ENCODE results near the gene MICA.

The MICA gene

GRCh38 chr6:31403283-31404060 lies at the start of gene MICA:
MICA (plus strand) TSS chr6:31403595; CDS start chr6:31403633, 38 bp downstream.
- Histone ChIP-seq H3K9me2 (replicated peaks; ENCODE audit: insufficient read depth, low read length) (no peaks in the 10 kb centered on the region), H2AFZ (ENCODE audit: low read length) (peak within 1 kb of the TSS; percentile 85), H3K79me2 (ENCODE audit: low read length) (peaks cover 65% of the 10 kb centered on the region), H3F3A (ENCODE audit: insufficient read depth, low read length) (peaks cover 30% of the 10 kb centered on the region), H3K4me3 (ENCODE audit: low read length) (peak within 1 kb of the TSS; percentile 73), H3K27me3 (replicated peaks; ENCODE audit: insufficient read depth, low read length) (no peaks in the 10 kb centered on the region), H3K36me3 (replicated peaks; ENCODE audit: insufficient read depth, low read length) (no peaks in the 10 kb centered on the region), H3K4me2 (ENCODE audit: low read depth, low read length) (peak within 1 kb of the TSS; percentile 97), H3K9ac (ENCODE audit: low read length) (peak within 1 kb of the TSS; percentile 54; the same call in 1 of the 2 replicates), H3K9me3 (replicated peaks; ENCODE audit: insufficient read depth, low read length) (no peaks in the 10 kb centered on the region), H3K27ac (ENCODE audit: low read length) (peak within 1 kb of the TSS; percentile 38; the same call in 1 of the 2 replicates), H4K20me1 (ENCODE audit: insufficient read depth, low read length) (no peaks in the 10 kb centered on the region), H3K4me1 (ENCODE audit: low read length) (peaks cover 16% of the 10 kb centered on the region)
- no peak for TF ChIP-seq EZH2 (optimal IDR thresholded peaks at IDR 0.05; ENCODE audit: low read depth, low read length)
- TF ChIP-seq CTCF (IDR thresholded peaks at IDR 0.05; ENCODE audit: low read length) = no peak
- no peak for TF ChIP-seq EZH2phosphoT487 (IDR thresholded peaks at IDR 0.05; ENCODE audit: low read length)
- peak; percentile 81 for DNase-seq

- Histone ChIP-seq H3K4me3 (ENCODE audit: low read length) (no peak overlapping the region), H3K4me2 (ENCODE audit: low read depth, low read length) (no peak overlapping the region)
- DNase-seq = no peak
Observed at GRCh38 chr6:31354158-31354863, 49.1 kb upstream of the MICA start.

More at GRCh38 chr6:31354158-31354863, 49.1 kb upstream of the MICA start:
- no peak overlapping the region for H3K27ac ChIP-seq (ENCODE audit: low read length)
- no peaks in the 10 kb centered on the region for H3K36me3 ChIP-seq (replicated peaks; ENCODE audit: insufficient read depth, low read length)
- H3K4me1 ChIP-seq (ENCODE audit: low read length) = no peaks in the 10 kb centered on the region
- no peaks in the 10 kb centered on the region for H3K9me3 ChIP-seq (replicated peaks; ENCODE audit: insufficient read depth, low read length)
- TF ChIP-seq CTCF (IDR thresholded peaks at IDR 0.05; ENCODE audit: low read length) (no peak), EZH2phosphoT487 (IDR thresholded peaks at IDR 0.05; ENCODE audit: low read length) (no peak), EZH2 (optimal IDR thresholded peaks at IDR 0.05; ENCODE audit: low read depth, low read length) (no peak)
- no peak overlapping the region for H2AFZ ChIP-seq (ENCODE audit: low read length)
- H3K79me2 ChIP-seq (ENCODE audit: low read length) = peaks cover 10% of the 10 kb centered on the region
- H3F3A ChIP-seq (ENCODE audit: insufficient read depth, low read length) = no peaks in the 10 kb centered on the region; the same call in 1 of the 2 replicates
- no peaks in the 10 kb centered on the region for H4K20me1 ChIP-seq (ENCODE audit: insufficient read depth, low read length)
- no peaks in the 10 kb centered on the region for H3K27me3 ChIP-seq (replicated peaks; ENCODE audit: insufficient read depth, low read length)
- H3K9me2 ChIP-seq (replicated peaks; ENCODE audit: insufficient read depth, low read length) = no peaks in the 10 kb centered on the region
- H3K9ac ChIP-seq (ENCODE audit: low read length) = no peak overlapping the region
